Stimulated activated CD4-positive, alpha-beta T cell treated with anti-CD3 and anti-CD28 coated beads, TNF-alpha, amount 100 ng/mL, for 48 hours (primary cell): Measurements from ENCODE around the gene THYN1.

Experiments used
- DNase-seq, 3 donors: peaks; one replicate each; pipeline ENCODE4 v3.0.0-alpha.2; 2020; ENCODE audit warnings: low read depth in 3 of 3

Gene THYN1

GRCh38 chr11:134223121-134223520, 30.0 kb downstream of the THYN1 start:
- no peak for DNase-seq

DNA sequence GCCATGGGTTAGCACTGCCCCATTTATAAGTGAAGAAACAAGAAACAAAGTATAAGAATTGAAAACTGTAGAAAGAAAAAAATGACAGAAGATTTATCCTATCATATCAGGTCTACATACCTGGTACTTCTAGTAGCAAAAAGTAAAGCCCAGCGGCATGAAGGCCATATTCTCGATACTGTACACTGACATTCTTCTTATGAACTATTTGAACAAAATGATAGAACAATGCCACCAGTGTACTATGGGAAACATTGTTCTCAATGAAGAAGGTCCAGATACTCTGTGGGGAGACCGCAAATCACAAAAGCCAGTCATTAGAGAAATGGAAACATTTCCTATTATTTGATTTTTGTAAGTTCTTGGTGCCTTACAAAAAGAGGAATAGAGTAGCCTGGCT, 36.3 kb downstream of the THYN1 start:
- no peak for DNase-seq

DNA sequence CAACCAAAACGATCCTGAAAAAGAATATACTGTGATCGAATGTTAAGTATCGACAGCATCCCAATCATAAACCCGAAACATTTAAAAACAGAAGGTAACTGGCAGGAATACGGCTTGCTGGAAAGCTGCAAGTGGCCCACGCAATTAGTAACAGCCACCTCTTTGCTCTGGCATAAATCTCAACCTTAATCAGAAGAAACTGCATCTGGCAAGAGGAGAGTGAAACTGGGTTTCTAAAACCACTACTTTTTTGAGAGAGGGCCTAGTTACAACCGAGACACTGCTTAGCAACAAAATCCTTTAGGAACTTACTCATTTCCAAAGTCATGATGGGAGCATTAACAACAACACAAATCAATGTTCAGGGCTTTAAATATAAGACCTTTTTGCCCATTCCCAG, 37.3 kb downstream of the THYN1 start:
- DNase-seq, result no peak

GRCh38 chr11:134207538-134208239, 45.5 kb downstream of the THYN1 start:
- DNase-seq, result peak; percentile 27 to 52 (median 47)

DNA sequence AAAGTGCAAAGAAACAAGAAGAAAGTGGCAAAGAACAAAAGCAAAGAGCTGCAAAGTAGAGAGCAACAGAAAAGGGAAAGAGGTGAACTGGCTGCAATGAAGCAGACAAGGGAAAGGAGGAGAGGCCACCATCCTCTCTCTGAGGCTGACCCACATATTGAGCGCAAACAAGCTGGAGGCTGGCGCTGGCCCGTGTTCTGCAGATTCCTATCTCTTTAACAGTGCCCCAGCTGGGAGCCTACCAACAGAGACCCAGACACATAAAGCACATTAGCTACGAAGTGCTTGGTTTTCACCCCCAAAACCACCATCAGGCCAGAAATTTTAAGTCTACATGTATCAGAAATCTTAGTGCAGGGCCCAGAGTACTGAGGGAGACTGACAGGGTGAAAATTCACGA, 47.0 kb downstream of the THYN1 start:
- no peak for DNase-seq

GRCh38 chr11:134205729-134206128, 47.4 kb downstream of the THYN1 start:
- no peak for DNase-seq

- no peak for DNase-seq
These were observed 50.5 kb downstream of the THYN1 start for GRCh38 chr11:134202661-134203060.

DNA sequence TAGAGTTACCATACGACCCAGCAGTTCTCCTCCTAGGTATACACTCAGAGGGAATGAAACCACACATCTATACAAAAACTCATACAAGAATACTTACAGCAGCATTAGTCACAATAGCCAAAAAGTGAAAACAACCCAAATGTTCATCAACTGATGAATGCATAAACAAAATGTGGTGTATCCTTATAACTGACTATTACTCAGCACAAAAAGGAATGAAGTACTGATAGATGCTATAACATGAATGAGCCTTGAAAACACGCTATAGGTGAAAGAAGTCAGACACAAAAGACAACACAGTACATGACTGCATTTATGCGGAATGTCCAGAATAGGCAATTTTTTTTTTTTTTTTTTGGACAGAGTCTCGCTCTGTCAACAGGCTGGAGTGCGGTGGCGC, 52.5 kb downstream of the THYN1 start:
- DNase-seq, result no peak

GRCh38 chr11:134199531-134199930, 53.6 kb downstream of the THYN1 start:
- DNase-seq, result no peak
